GM12878 (cell line): ENCODE results near the gene NKD1.

ENCODE experiments used
- CREB1 ChIP-seq: IDR thresholded peaks from 2 replicates; pipeline ENCODE4 v1.6.1; 2012; ENCODE audit warnings: low read depth, mild to moderate bottlenecking, inconsistent platforms
- FOS ChIP-seq: IDR thresholded peaks from 3 replicates; pipeline ENCODE4 v1.6.1; 2011; ENCODE audit warnings: borderline replicate concordance; ENCODE audit not compliant: insufficient read length; ENCODE audit errors: extremely low read depth
- GABPA ChIP-seq: IDR thresholded peaks from 2 replicates; pipeline ENCODE4 v1.6.1; 2014; ENCODE audit warnings: antibody characterized with exemption, low read depth, mild to moderate bottlenecking, inconsistent platforms
- PAX5 ChIP-seq: IDR thresholded peaks from 2 replicates; pipeline ENCODE4 v1.6.1; 2011; ENCODE audit warnings: low read depth, low read length, borderline replicate concordance
- POLR2A ChIP-seq: IDR thresholded peaks from 2 replicates; pipeline ENCODE4 v1.6.1; 2011; ENCODE audit warnings: low read depth, mild to moderate bottlenecking, low read length
- TBL1XR1 ChIP-seq: IDR thresholded peaks from 2 replicates; pipeline ENCODE4 v1.6.1; 2012; ENCODE audit warnings: low read depth, low read length, improper control_type of control experiment
- TF ChIP-seq, protein P1 (sequence below), 3 experiments: IDR thresholded peaks in 2 of 3; conservative IDR thresholded peaks in 1 of 3; 2 replicates each; pipeline ENCODE4 v1.5.1; 2011; ENCODE audit warnings: low read depth in 3 of 3, low read length in 3 of 3, mild to moderate bottlenecking in 3 of 3, control low read depth in 2 of 3, moderate library complexity in 2 of 3, inconsistent platforms in 1 of 3, mixed read lengths in 1 of 3; ENCODE audit not compliant: control insufficient read depth in 2 of 3, insufficient read depth in 1 of 3; ENCODE audit errors: extremely low read depth in 1 of 3
- TF ChIP-seq, protein P2 (sequence below): IDR thresholded peaks from 2 replicates; pipeline ENCODE4 v1.6.1; 2012; ENCODE audit warnings: mild to moderate bottlenecking, low read depth, low read length
- TF ChIP-seq, protein P3 (sequence below): IDR thresholded peaks from 2 replicates; pipeline ENCODE4 v1.6.1; 2011; ENCODE audit warnings: mild to moderate bottlenecking, low read depth, low read length, moderate library complexity; ENCODE audit not compliant: insufficient replicate concordance
- TF ChIP-seq, protein P4 (sequence below): IDR thresholded peaks from 2 replicates; pipeline ENCODE4 v1.6.1; 2012; ENCODE audit warnings: low read depth, low read length, improper control_type of control experiment
- TF ChIP-seq, protein P5 (sequence below): fragments of 450-650 bp; IDR thresholded peaks from 2 replicates; pipeline ENCODE4 v1.6.1; 2018; ENCODE audit warnings: mild to moderate bottlenecking, low read depth, moderate library complexity; ENCODE audit not compliant: partially characterized antibody
- TF ChIP-seq, protein P6 (sequence below): IDR thresholded peaks from 2 replicates; pipeline ENCODE4 v1.6.1; 2012; ENCODE audit warnings: low read depth, low read length, improper control_type of control experiment

DNA sequence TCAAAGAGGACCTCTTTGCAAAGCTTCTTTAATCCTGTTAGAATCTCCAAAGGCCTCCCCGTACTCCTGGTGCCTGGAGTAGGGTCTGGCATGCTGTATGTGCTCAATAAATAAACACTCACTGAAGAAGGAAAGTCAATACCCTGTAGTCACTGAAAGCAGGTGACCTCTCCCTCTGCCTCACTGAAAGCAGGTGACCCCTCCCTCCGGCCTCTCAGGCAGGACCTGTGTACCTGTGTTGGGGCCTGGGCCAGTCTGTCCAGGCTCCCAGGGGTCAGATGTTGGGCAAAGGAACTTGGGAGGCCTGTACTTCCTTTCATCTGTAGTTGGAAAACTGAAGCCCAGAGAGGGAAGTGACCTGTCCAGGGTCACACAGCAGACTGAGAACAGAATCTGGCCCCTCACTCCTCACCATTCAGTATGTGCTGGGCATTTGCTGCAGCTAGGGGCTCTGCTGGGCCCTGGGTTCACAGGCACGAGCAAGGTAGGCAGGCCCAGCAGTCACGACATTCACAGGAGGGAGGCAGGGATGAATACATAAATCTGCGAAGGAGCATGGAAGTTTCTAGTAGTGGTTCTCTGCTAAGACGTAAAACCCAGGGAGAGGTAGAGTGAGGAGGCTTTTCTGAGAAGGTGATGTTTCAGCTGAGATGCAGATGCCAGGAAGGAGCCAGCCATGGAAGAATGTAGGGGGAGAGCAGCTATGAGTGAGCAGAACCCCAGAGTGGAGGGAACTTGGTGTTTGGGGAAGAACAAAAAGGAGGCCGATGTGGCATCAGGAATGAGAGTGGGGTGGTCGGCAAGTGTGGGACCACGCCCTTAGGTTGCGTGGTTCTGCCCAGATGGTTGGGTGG lies 64.0 kb downstream of the NKD1 start:
- TF ChIP-seq, protein P1, sequence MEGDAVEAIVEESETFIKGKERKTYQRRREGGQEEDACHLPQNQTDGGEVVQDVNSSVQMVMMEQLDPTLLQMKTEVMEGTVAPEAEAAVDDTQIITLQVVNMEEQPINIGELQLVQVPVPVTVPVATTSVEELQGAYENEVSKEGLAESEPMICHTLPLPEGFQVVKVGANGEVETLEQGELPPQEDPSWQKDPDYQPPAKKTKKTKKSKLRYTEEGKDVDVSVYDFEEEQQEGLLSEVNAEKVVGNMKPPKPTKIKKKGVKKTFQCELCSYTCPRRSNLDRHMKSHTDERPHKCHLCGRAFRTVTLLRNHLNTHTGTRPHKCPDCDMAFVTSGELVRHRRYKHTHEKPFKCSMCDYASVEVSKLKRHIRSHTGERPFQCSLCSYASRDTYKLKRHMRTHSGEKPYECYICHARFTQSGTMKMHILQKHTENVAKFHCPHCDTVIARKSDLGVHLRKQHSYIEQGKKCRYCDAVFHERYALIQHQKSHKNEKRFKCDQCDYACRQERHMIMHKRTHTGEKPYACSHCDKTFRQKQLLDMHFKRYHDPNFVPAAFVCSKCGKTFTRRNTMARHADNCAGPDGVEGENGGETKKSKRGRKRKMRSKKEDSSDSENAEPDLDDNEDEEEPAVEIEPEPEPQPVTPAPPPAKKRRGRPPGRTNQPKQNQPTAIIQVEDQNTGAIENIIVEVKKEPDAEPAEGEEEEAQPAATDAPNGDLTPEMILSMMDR (IDR thresholded peaks at IDR 0.05 in 2 of 3, conservative IDR thresholded peaks at IDR 0.05 in 1 of 3; ENCODE audit: control insufficient read depth in 2 of 3, extremely low read depth in 1 of 3, insufficient read depth in 1 of 3, low read depth in 3 of 3, low read length in 3 of 3): no peak
- TF ChIP-seq, protein P2, sequence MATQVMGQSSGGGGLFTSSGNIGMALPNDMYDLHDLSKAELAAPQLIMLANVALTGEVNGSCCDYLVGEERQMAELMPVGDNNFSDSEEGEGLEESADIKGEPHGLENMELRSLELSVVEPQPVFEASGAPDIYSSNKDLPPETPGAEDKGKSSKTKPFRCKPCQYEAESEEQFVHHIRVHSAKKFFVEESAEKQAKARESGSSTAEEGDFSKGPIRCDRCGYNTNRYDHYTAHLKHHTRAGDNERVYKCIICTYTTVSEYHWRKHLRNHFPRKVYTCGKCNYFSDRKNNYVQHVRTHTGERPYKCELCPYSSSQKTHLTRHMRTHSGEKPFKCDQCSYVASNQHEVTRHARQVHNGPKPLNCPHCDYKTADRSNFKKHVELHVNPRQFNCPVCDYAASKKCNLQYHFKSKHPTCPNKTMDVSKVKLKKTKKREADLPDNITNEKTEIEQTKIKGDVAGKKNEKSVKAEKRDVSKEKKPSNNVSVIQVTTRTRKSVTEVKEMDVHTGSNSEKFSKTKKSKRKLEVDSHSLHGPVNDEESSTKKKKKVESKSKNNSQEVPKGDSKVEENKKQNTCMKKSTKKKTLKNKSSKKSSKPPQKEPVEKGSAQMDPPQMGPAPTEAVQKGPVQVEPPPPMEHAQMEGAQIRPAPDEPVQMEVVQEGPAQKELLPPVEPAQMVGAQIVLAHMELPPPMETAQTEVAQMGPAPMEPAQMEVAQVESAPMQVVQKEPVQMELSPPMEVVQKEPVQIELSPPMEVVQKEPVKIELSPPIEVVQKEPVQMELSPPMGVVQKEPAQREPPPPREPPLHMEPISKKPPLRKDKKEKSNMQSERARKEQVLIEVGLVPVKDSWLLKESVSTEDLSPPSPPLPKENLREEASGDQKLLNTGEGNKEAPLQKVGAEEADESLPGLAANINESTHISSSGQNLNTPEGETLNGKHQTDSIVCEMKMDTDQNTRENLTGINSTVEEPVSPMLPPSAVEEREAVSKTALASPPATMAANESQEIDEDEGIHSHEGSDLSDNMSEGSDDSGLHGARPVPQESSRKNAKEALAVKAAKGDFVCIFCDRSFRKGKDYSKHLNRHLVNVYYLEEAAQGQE: no peak
- TF ChIP-seq, protein P3, sequence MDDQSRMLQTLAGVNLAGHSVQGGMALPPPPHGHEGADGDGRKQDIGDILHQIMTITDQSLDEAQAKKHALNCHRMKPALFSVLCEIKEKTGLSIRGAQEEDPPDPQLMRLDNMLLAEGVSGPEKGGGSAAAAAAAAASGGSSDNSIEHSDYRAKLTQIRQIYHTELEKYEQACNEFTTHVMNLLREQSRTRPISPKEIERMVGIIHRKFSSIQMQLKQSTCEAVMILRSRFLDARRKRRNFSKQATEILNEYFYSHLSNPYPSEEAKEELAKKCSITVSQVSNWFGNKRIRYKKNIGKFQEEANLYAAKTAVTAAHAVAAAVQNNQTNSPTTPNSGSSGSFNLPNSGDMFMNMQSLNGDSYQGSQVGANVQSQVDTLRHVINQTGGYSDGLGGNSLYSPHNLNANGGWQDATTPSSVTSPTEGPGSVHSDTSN: no peak
- TF ChIP-seq PAX5 (no peak), POLR2A (no peak), CREB1 (no peak), GABPA (no peak), FOS (no peak), TBL1XR1 (no peak)
- TF ChIP-seq, protein P4, sequence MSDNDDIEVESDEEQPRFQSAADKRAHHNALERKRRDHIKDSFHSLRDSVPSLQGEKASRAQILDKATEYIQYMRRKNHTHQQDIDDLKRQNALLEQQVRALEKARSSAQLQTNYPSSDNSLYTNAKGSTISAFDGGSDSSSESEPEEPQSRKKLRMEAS: no peak
- TF ChIP-seq, protein P5, sequence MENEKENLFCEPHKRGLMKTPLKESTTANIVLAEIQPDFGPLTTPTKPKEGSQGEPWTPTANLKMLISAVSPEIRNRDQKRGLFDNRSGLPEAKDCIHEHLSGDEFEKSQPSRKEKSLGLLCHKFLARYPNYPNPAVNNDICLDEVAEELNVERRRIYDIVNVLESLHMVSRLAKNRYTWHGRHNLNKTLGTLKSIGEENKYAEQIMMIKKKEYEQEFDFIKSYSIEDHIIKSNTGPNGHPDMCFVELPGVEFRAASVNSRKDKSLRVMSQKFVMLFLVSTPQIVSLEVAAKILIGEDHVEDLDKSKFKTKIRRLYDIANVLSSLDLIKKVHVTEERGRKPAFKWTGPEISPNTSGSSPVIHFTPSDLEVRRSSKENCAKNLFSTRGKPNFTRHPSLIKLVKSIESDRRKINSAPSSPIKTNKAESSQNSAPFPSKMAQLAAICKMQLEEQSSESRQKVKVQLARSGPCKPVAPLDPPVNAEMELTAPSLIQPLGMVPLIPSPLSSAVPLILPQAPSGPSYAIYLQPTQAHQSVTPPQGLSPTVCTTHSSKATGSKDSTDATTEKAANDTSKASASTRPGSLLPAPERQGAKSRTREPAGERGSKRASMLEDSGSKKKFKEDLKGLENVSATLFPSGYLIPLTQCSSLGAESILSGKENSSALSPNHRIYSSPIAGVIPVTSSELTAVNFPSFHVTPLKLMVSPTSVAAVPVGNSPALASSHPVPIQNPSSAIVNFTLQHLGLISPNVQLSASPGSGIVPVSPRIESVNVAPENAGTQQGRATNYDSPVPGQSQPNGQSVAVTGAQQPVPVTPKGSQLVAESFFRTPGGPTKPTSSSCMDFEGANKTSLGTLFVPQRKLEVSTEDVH: no peak
- TF ChIP-seq, protein P6, sequence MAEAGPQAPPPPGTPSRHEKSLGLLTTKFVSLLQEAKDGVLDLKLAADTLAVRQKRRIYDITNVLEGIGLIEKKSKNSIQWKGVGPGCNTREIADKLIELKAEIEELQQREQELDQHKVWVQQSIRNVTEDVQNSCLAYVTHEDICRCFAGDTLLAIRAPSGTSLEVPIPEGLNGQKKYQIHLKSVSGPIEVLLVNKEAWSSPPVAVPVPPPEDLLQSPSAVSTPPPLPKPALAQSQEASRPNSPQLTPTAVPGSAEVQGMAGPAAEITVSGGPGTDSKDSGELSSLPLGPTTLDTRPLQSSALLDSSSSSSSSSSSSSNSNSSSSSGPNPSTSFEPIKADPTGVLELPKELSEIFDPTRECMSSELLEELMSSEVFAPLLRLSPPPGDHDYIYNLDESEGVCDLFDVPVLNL: no peak
